Endodermal cell (in vitro differentiated cells): Measurements from ENCODE around the gene ALOX5. TPM values are rescaled to one million over a fixed set of nuclear protein-coding genes. Genes with fewer than 3 reads are reported as not detected.
"Not testable (repeated sequence)": the region's sequence is repeated elsewhere in the genome, so short reads cannot be mapped to it uniquely, and the experiment has no call there.

Experiments
- DNase-seq: peaks from one replicate; pipeline ENCODE4 v3.0.0-alpha.2; 2017
- H3K27ac ChIP-seq: 2 replicates; pipeline ENCODE4 v1.5.1; 2013; ENCODE audit warnings: mild to moderate bottlenecking, low read depth, low read length, moderate library complexity
- H3K27me3 ChIP-seq: 2 replicates; pipeline ENCODE4 v1.6.1; 2013; ENCODE audit warnings: mild to moderate bottlenecking, low read length, moderate library complexity; ENCODE audit not compliant: insufficient read depth, control insufficient read depth, poor library complexity, severe bottlenecking
- H3K36me3 ChIP-seq: 2 replicates; pipeline ENCODE4 v1.7.0; 2013; ENCODE audit warnings: mild to moderate bottlenecking, low read length, moderate library complexity; ENCODE audit not compliant: control insufficient read depth, insufficient read depth
- H3K4me1 ChIP-seq: one replicate; pipeline ENCODE4 v1.7.0; 2013; ENCODE audit warnings: low read length; ENCODE audit not compliant: control insufficient read depth, insufficient read depth
- H3K4me3 ChIP-seq: 2 replicates; pipeline ENCODE4 v1.5.1; 2013; ENCODE audit warnings: mild to moderate bottlenecking, low read length, moderate library complexity
- H3K9ac ChIP-seq: 2 replicates; pipeline ENCODE4 v1.6.1; 2013; ENCODE audit warnings: mild to moderate bottlenecking, low read length, moderate library complexity; ENCODE audit not compliant: poor library complexity, severe bottlenecking; ENCODE audit errors: extremely low read depth
- H3K9me3 ChIP-seq: 2 replicates; pipeline ENCODE4 v1.6.1; 2013; ENCODE audit warnings: mild to moderate bottlenecking, low read length, moderate library complexity; ENCODE audit not compliant: control insufficient read depth
- H3K27ac Mint-ChIP-seq: 2 replicates; pipeline ENCODE4 v1.8.0; 2020; ENCODE audit warnings: mixed read lengths
- H3K27me3 Mint-ChIP-seq: 2 replicates; pipeline ENCODE4 v1.8.0; 2021; ENCODE audit warnings: mild to moderate bottlenecking, mixed read lengths; ENCODE audit not compliant: insufficient read depth
- H3K36me3 Mint-ChIP-seq: 2 replicates; pipeline ENCODE4 v1.8.0; 2020; ENCODE audit warnings: low read depth, mixed read lengths
- H3K4me1 Mint-ChIP-seq: 2 replicates; pipeline ENCODE4 v1.8.0; 2020; ENCODE audit warnings: mixed read lengths
- H3K4me3 Mint-ChIP-seq: 2 replicates; pipeline ENCODE4 v1.8.0; 2020; ENCODE audit warnings: mild to moderate bottlenecking, moderate library complexity, mixed read lengths
- H3K9me3 Mint-ChIP-seq: 2 replicates; pipeline ENCODE4 v1.8.0; 2020; ENCODE audit warnings: mild to moderate bottlenecking, mixed read lengths
- WGBS, 2 experiments: methylation state at CpG; one replicate each; pipeline versions ENCODE4 v1.1.5 to v1.1.7; 2013; ENCODE audit warnings: missing lambda C conversion rate in 2 of 2, mixed read lengths in 1 of 2; ENCODE audit not compliant: insufficient coverage in 1 of 2, insufficient read length in 1 of 2; 5-methylcytosine and 5-hydroxymethylcytosine counted together
- total RNA-seq, 2 donors: library from RNA; stranded (reverse); fragmentation: NEBNext Ultra II Directional in 1 of 2; extraction: Animal tissue kit (Norgen Biotek cat#: 25700) in 1 of 2; gene quantifications; 2 replicates in 1 of 2; 3 replicates in 1 of 2; pipeline ENCODE4 v1.2.1, GENCODE V29; 2021
- TF ChIP-seq, protein P1 (sequence below): fragments of 200-600 bp; sonication (generic); conservative IDR thresholded peaks from 2 replicates; pipeline ENCODE4 v1.5.0; 2021; ENCODE audit warnings: antibody characterized with exemption, mild to moderate bottlenecking

Gene ALOX5
- total RNA-seq, 2 donors from 2014 or later: 0.31 to 1.1 TPM

DNA sequence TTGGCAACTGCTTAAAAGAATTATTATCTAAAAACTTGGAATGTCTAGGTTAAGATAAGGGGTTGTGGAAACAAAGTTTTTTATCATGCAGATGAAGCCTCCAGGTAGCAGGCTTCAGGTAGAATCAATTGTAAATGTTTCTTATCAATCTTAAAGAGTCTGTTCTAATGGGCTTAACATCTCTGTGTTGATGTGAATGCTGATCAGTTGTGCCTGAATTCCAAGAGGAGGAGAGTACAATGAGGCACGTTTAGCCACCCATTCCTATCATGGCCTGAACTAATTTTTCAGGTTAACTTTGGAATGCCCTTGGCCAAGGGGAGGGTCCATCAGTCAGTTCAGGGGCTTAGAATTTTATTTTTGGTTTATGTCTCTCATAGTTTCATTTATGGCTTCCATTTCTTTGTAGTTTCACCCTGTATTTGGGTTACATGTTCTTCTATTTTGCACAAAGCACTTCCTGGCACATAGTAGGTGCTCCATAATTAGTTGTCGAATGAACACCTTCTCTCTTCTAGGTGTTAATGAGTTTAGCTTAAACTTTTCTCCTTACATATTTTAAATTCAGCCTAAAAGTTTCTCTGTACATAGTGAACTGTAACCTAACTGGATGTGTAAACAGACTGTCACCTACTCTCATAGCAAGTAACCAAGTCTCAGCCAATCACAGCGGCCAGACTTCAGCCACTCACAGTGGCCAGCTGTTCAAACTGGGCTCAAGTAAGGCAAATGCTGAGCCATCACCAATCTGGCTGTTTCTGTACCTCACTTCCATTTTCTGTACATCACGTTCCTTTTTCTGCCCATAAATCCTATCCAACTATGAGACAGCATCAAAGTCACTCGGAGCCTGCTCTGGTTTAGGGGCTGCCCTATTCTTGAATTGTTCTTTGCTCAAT lies 34.7 kb downstream of the ALOX5 start:
- Mint-ChIP-seq H3K36me3 (no peaks in the 10 kb centered on the region), H3K4me1 (peaks cover 33% of the 10 kb centered on the region), H3K9me3 (no peaks in the 10 kb centered on the region), H3K27me3 (peaks cover 5% of the 10 kb centered on the region), H3K27ac (peak overlapping the region; percentile 62), H3K4me3 (no peak overlapping the region)
- H3K4me3 ChIP-seq: peak overlapping the region; percentile 63
- no peaks in the 10 kb centered on the region for H3K27me3 ChIP-seq
- TF ChIP-seq, protein P1, sequence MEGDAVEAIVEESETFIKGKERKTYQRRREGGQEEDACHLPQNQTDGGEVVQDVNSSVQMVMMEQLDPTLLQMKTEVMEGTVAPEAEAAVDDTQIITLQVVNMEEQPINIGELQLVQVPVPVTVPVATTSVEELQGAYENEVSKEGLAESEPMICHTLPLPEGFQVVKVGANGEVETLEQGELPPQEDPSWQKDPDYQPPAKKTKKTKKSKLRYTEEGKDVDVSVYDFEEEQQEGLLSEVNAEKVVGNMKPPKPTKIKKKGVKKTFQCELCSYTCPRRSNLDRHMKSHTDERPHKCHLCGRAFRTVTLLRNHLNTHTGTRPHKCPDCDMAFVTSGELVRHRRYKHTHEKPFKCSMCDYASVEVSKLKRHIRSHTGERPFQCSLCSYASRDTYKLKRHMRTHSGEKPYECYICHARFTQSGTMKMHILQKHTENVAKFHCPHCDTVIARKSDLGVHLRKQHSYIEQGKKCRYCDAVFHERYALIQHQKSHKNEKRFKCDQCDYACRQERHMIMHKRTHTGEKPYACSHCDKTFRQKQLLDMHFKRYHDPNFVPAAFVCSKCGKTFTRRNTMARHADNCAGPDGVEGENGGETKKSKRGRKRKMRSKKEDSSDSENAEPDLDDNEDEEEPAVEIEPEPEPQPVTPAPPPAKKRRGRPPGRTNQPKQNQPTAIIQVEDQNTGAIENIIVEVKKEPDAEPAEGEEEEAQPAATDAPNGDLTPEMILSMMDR: no peak
- H3K4me1 ChIP-seq: no peaks in the 10 kb centered on the region
- H3K9ac ChIP-seq: no peak overlapping the region
- H3K9me3 ChIP-seq: peaks cover 23% of the 10 kb centered on the region
- 73 to 100% methylated on average over 4 to 5 of the region's 5 CpGs for WGBS, 2 experiments
- no peak overlapping the region for H3K27ac ChIP-seq
- H3K36me3 ChIP-seq: no peaks in the 10 kb centered on the region
- DNase-seq: no peak

- H3K27ac Mint-ChIP-seq, H3K27me3 Mint-ChIP-seq, H3K4me1 ChIP-seq, H3K36me3 ChIP-seq, H3K9me3 Mint-ChIP-seq, H3K27ac ChIP-seq, DNase-seq, H3K9ac ChIP-seq, H3K36me3 Mint-ChIP-seq, H3K27me3 ChIP-seq, H3K4me3 Mint-ChIP-seq: not testable (repeated sequence)
- peak overlapping the region; percentile 54 for H3K4me3 ChIP-seq
- peaks cover 23% of the 10 kb centered on the region for H3K9me3 ChIP-seq
- H3K4me1 Mint-ChIP-seq: peaks cover 27% of the 10 kb centered on the region
Observed at GRCh38 chr10:45409347-45409746, 35.3 kb downstream of the ALOX5 start.

DNA sequence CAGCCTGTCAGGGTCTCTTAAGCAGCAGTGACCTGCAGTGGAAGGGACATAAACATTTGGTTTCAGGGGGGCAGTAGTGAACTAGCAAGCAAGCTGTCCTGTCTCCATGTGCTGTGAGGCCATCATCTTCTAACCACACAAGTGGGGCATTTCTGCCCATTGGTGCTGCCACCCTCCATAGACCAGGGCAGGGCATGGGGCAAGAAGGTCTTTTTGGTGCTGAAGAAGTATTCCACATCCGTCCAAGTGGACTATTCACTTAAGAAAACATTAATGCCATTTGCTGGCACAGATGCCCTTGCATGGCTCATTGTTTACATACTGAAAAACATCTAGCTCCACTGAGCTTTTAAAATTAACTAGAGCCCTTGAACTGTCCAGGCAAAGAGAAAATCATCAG lies 35.8 kb downstream of the ALOX5 start:
- Histone ChIP-seq H3K9ac (no peak overlapping the region), H3K27me3 (no peaks in the 10 kb centered on the region), H3K9me3 (peaks cover 23% of the 10 kb centered on the region), H3K36me3 (no peaks in the 10 kb centered on the region), H3K4me1 (no peaks in the 10 kb centered on the region), H3K27ac (no peak overlapping the region), H3K4me3 (peak overlapping the region; percentile 54)
- TF ChIP-seq, protein P1: no peak
- WGBS, 2 experiments: 83 to 100% methylated on average over 1 of the region's 1 CpG
- DNase-seq: no peak
- Mint-ChIP-seq H3K9me3 (peaks cover 3% of the 10 kb centered on the region), H3K27ac (no peak overlapping the region), H3K27me3 (peaks cover 7% of the 10 kb centered on the region), H3K4me3 (no peak overlapping the region), H3K4me1 (peaks cover 27% of the 10 kb centered on the region), H3K36me3 (peaks cover 3% of the 10 kb centered on the region)

DNA sequence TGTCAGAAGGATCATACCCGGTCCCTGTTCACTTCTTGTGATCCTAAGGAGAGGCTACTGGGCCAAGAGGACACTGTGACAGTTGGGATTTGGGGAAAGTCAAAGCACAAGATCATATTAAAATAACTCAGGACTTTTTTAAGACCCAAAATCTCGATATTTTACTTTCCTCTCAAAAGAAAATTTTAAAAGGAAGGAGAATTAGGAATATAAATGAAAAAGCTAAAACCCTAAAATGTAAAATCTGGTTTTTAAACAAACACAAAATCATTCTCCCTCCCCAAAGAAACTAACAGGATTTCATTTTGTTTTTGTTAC lies 36.4 kb downstream of the ALOX5 start:
- H3K4me1 Mint-ChIP-seq: peaks cover 27% of the 10 kb centered on the region
- WGBS, 2 experiments: 85 to 86% methylated on average over 1 to 2 of the region's 2 CpGs
- H3K9me3 ChIP-seq: peaks cover 23% of the 10 kb centered on the region
- H3K4me3 ChIP-seq: no peak overlapping the region
- DNase-seq: no peak
- H3K27ac ChIP-seq: no peak overlapping the region
- no peak overlapping the region for H3K9ac ChIP-seq
- no peaks in the 10 kb centered on the region for H3K4me1 ChIP-seq
- peaks cover 3% of the 10 kb centered on the region for H3K36me3 Mint-ChIP-seq
- H3K9me3 Mint-ChIP-seq: peaks cover 3% of the 10 kb centered on the region
- TF ChIP-seq, protein P1: no peak
- no peak overlapping the region for H3K4me3 Mint-ChIP-seq
- no peaks in the 10 kb centered on the region for H3K27me3 ChIP-seq
- no peaks in the 10 kb centered on the region for H3K36me3 ChIP-seq
- no peak overlapping the region for H3K27ac Mint-ChIP-seq
- peaks cover 7% of the 10 kb centered on the region for H3K27me3 Mint-ChIP-seq
